ENCODE results near the gene CEL. TPM values are rescaled to one million over a fixed set of nuclear protein-coding genes. Genes with fewer than 3 reads are reported as not detected.

The CEL gene
- total RNA-seq, 1 experiment from 2014 or later, result 6.6 TPM

- H3K27ac Mint-ChIP-seq, result no peak overlapping the region
- DNase-seq (ENCODE audit: low spot score) (peak; percentile 47), ATAC-seq (peak; percentile 18; the same call in 1 of the 2 replicates)
- peaks cover 27% of the 10 kb centered on the region for H3K27me3 Mint-ChIP-seq (ENCODE audit: low read depth)
- ChIA-PET POLR2A (no interaction called here), CTCF (interaction anchor here (0.7 to 4.6 kb wide), 20 partner anchors 9 to 216 kb away, joined by 3 to 63 read pairs (median 6); partner anchors contain the start of genes GFI1B, GTF3C5 and TSC1)
- TF ChIP-seq TEAD1 (CRISPR knock-in tag; IDR thresholded peaks at IDR 0.05) (no peak), ZNF416 (CRISPR knock-in tag; IDR thresholded peaks at IDR 0.05) (no peak), ZMAT4 (CRISPR knock-in tag; IDR thresholded peaks at IDR 0.05) (no peak), TCF7 (CRISPR knock-in tag; IDR thresholded peaks at IDR 0.05; ENCODE audit: low read depth) (no peak), E2F4 (CRISPR knock-in tag; IDR thresholded peaks at IDR 0.05; ENCODE audit: borderline replicate concordance, low read depth) (no peak), GABPB1 (CRISPR knock-in tag; IDR thresholded peaks at IDR 0.05) (no peak), EMX1 (CRISPR knock-in tag; IDR thresholded peaks at IDR 0.05) (no peak), ZNF671 (CRISPR knock-in tag; IDR thresholded peaks at IDR 0.05) (no peak), MLX (CRISPR knock-in tag; IDR thresholded peaks at IDR 0.05) (no peak), NFATC4 (CRISPR knock-in tag; IDR thresholded peaks at IDR 0.05) (no peak), ZNF281 (CRISPR knock-in tag; IDR thresholded peaks at IDR 0.05) (no peak), ZNF425 (CRISPR knock-in tag; conservative IDR thresholded peaks at IDR 0.05) (no peak), IRF1 (CRISPR knock-in tag; IDR thresholded peaks at IDR 0.05) (no peak), USF2 (CRISPR knock-in tag; IDR thresholded peaks at IDR 0.05) (no peak)
- no peaks in the 10 kb centered on the region for H3K36me3 Mint-ChIP-seq
- H3K9me3 Mint-ChIP-seq, result 0 out of 2 replicates have a peak, but pooled peaks cover 6% of the 10 kb centered on the region
- peaks cover 13% of the 10 kb centered on the region for H3K4me1 Mint-ChIP-seq
- H3K4me3 Mint-ChIP-seq, result no peak overlapping the region
Measured at GRCh38 chr9:133023117-133023890, 38.5 kb upstream of the CEL start.

GRCh38 chr9:133026426-133026825 is 35.4 kb upstream of the CEL start:
- DNase-seq (ENCODE audit: low spot score) (no peak), ATAC-seq (no peak)
- Mint-ChIP-seq H3K36me3 (peaks cover 4% of the 10 kb centered on the region), H3K4me3 (no peak overlapping the region), H3K27ac (no peak overlapping the region), H3K9me3 (0 out of 2 replicates have a peak, but pooled peaks cover 6% of the 10 kb centered on the region), H3K27me3 (ENCODE audit: low read depth) (peaks cover 24% of the 10 kb centered on the region), H3K4me1 (peaks cover 18% of the 10 kb centered on the region)
- ChIA-PET POLR2A (no interaction called here), CTCF (interaction anchor here (0.6 to 2.2 kb wide), 4 partner anchors 22 to 563 kb away, joined by 3 to 5 read pairs (median 4); no protein-coding TSS in a partner anchor)
- TF ChIP-seq ZNF423 (CRISPR knock-in tag; IDR thresholded peaks at IDR 0.05), result no peak
- no peak for TF ChIP-seq E2F5 (CRISPR knock-in tag; IDR thresholded peaks at IDR 0.05)
- TF ChIP-seq ZNF396 (CRISPR knock-in tag; IDR thresholded peaks at IDR 0.05; ENCODE audit: borderline replicate concordance), result no peak
- no peak for TF ChIP-seq CTCF (IDR thresholded peaks at IDR 0.05)
- no peak for TF ChIP-seq MAX (CRISPR knock-in tag; IDR thresholded peaks at IDR 0.05)
- TF ChIP-seq FOXJ3 (CRISPR knock-in tag; IDR thresholded peaks at IDR 0.05; ENCODE audit: borderline replicate concordance), result no peak
- TF ChIP-seq GABPB1 (CRISPR knock-in tag; IDR thresholded peaks at IDR 0.05), result no peak
- no peak for TF ChIP-seq CREB1 (CRISPR knock-in tag; IDR thresholded peaks at IDR 0.05)
- TF ChIP-seq GRHL2 (CRISPR knock-in tag; IDR thresholded peaks at IDR 0.05; ENCODE audit: insufficient replicate concordance, severe bottlenecking), result no peak
